CD4-positive, alpha-beta T cell treated with Interleukin-4 for 1 hour (primary cell): ENCODE results near the gene PPFIA4.

Experiments
- DNase-seq, 2 donors: peaks; one replicate each; pipeline ENCODE4 v3.0.0-alpha.2; 2020 to 2022

The PPFIA4 gene

GRCh38 chr1:203041351-203041932, 15.2 kb downstream of the PPFIA4 start:
- no peak for DNase-seq

- no peak for DNase-seq
Observed at GRCh38 chr1:203043830-203044545, 17.7 kb downstream of the PPFIA4 start.

- DNase-seq = no peak
Observed at GRCh38 chr1:203044546-203045250, 18.4 kb downstream of the PPFIA4 start.

DNA sequence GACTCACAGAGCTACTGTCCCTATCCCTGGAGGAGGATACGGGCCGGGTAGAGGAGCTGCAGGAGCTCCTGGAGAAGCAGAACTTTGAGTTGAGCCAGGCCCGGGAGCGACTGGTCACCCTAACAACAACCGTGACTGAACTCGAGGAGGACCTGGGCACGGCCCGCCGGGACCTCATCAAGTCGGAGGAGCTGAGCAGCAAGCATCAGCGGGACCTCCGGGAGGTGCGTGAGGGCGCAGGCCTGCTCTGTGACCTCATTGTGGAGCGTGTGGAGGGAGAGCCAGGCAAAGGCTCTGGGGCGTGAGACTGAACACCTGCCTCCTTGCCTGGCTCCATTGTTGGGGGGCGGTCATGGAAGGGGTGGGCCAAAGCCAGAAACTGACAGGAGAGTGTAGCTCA, 19.0 kb downstream of the PPFIA4 start:
- no peak for DNase-seq

GRCh38 chr1:203045821-203046594, 19.7 kb downstream of the PPFIA4 start:
- DNase-seq = no peak

GRCh38 chr1:203046984-203047630, 20.8 kb downstream of the PPFIA4 start:
- no peak for DNase-seq

DNA sequence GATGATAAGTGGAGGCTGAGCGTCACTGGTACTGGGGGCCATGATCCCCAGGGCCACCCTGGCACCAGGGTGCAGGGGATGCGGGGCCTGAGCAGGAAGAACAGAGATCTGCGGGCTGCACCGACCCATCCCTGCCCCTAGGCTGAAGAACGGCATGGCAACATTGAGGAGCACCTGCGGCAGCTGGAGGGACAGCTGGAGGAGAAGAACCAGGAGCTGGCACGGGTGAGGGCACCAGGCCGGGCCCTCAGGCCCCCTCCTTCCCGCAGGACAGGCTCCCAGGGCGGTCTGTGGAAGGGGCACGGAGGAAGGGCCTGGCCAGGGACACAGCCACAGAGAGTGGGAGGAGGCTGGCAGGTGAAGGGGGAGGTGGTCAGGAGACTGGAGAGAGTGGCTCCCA, 21.8 kb downstream of the PPFIA4 start:
- DNase-seq = no peak

DNA sequence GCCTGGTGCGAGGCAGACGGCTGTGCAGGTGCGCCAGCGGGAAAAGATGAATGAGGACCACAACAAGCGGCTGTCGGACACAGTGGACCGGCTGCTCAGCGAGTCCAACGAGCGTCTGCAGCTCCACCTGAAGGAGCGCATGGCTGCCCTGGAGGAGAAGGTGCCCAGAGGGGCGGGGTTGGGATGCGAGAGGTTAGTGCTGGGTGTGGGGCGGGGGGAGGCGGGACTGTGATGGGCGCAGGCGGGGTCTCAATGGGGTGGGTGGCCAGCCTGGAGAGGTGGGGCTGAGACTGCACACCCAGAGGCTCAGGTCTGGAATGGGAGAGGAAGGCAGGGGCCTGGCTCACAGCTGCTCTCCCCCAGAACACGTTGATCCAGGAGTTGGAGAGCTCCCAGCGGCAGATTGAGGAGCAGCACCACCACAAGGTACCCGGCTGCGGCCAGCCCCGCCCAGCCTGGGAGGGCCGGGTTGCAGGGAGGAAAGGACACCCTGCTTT, 22.3 kb downstream of the PPFIA4 start:
- DNase-seq = no peak

- DNase-seq = no peak
Observed at GRCh38 chr1:203049077-203049476, 22.8 kb downstream of the PPFIA4 start.

- DNase-seq = no peak
Observed at GRCh38 chr1:203049576-203050180, 23.4 kb downstream of the PPFIA4 start.

DNA sequence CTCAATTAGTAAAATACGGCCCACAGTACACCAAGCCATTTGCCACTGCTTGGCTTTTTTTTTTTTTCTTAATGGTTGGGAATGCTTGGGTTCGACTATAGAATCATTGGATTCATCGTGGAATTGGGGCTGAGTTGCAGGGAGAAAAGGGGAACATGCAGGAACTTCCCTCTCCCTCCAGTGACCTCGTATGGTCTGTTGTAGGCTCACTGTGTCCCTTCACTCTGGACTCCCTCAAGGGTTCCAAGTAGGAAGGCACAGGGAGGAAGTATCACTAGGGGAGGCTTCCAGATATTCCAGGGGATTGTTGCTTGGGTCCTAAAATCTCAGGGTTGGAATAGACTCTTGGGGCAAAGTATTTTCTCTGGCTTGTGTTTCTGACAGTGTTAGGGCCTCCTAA, 24.5 kb downstream of the PPFIA4 start:
- DNase-seq = no peak

DNA sequence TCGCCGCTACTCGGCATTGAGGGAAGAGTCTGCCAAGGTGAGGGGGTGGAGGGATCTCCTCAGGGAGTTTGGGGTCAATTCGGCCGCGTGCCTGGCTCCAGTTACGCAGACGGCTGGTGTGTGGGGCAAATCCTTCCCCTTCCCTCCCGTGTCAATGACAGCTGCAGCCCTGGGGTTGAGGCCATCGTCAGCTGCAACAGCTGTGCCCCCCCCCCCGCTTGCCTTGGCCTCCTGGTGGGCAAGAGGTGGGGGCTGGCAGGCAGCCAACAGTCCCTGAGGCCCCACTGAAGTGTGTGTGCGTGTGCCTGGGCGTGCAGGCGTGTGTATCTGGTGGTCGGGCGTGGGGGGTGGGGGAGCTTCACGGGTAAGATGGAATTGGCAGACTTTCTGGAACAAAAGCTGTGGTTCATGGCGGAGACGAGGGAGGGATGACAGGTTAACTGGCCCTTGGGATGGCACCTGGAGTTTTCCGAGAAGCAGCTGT, 25.6 kb downstream of the PPFIA4 start:
- no peak for DNase-seq

GRCh38 chr1:203052601-203053000, 26.3 kb downstream of the PPFIA4 start:
- DNase-seq = no peak

DNA sequence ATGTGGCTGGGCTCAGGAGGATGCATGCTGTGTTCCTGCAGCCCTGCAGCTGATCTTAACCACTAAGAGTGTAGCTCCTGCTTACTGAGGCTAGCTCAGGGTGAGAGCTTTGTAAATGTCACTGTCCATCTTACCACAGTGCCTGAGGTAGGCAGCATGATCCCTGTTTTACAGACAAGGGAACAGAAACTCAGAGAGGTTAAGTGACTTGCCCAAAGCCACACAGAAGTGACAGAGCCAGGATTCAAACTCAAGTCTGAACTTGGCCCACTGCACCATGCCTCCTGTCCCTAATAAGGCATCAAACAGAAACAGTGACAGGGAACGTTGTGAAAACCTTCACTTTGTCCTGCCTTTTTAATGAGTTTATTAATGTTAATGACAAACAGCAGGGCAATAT, 27.9 kb downstream of the PPFIA4 start:
- no peak for DNase-seq

DNA sequence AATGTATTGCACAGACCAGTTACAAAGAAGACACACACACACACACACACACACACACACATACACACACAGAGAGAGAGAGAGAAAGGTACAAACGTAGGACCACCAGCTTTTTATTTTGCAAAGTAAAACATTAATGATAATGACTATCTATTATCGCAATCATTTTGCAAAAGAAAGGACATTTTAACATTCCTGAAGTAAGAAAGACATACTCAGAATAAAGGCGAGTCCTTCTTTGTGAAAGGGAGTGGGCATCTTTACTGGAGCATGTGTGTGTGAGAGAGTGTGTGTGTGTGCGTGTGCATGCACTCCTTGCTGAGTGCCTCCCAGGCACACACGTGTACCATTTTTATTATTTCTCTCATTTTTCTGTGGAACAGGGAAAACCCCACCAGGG, 28.4 kb downstream of the PPFIA4 start:
- DNase-seq = no peak

GRCh38 chr1:203055161-203055799, 29.0 kb downstream of the PPFIA4 start:
- DNase-seq = no peak

GRCh38 chr1:203056012-203056411, 29.7 kb downstream of the PPFIA4 start:
- DNase-seq = no peak

- DNase-seq = no peak
Observed at GRCh38 chr1:203056516-203056915, 30.2 kb downstream of the PPFIA4 start.

DNA sequence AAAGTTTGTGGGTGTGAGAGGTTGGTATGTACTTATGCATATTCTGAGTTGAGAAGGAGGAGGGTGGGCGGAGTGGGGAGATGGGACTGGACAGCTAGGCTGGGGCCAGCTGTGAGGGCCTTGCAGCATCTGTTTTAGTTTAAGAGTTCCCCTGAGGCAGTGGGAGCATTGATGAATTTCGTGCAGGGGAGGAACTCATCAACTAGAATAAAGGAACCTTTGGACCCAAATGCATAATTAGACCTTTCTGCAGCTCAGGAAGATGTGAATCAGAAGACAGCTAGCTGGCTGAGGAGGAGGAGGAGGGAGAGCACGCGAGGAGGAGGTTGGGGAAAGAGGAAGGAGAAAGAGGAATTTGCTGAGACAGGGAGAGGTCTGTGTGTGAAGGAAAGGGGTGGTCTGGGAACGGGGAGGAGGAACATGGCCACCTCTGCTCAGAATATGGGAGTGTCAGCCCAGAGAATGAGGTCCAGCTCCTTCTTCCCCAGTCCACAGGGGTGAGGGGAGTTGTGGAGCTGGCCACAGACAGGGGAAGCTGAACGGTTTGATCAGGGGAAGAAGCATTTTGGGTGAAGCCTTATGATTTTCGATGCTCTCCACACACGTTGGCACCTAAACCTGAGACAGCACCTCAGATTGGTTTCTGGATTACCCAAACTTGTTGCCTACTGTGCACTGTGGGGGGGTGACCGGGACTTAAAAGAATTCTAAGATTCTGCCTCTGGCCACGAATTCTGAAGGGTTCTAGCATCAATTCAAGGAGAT, 31.8 kb downstream of the PPFIA4 start:
- DNase-seq = no peak

- no peak for DNase-seq
Observed at GRCh38 chr1:203058676-203058935, 32.3 kb downstream of the PPFIA4 start.

DNA sequence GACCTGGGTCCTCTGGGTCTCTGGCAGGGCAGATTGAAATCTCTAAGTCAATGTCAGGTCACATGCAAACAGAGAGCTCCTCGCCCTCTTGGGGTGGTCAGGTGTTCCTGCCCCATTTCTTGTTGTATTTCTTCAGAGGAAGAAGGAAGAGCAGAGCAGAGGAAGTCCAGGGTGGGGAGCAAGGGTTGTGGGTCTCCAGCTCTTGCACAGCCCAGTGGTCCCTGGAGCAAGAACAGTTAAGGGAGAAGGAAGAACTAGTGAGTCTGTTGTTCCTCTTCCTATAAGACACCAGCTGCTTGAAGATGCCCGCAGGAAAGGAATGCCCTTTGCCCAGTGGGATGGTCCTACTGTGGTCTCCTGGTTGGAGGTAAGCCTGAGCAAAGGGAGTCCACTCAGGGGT, 33.2 kb downstream of the PPFIA4 start:
- no peak for DNase-seq
